ENCODE results near the gene PRKACG. TPM values are rescaled to one million over a fixed set of nuclear protein-coding genes. Genes with fewer than 3 reads are reported as not detected.

Gene PRKACG
- total RNA-seq, 4 donors from 2014 or later, result not detected

- H3K4me3 ChIP-seq, result peak overlapping the region in 1 of 4 donors; percentile 37
- no peaks in the 10 kb centered on the region for H3K9me3 ChIP-seq
- no peaks in the 10 kb centered on the region for H3K36me3 ChIP-seq
- H3K4me1 ChIP-seq, result peaks cover 0 to 5% (median 0%) of the 10 kb centered on the region in 4 donors
- no peak overlapping the region for H3K27ac ChIP-seq
- DNase-seq (ENCODE audit: low spot score in 2 of 2), result no peak
- H3K27me3 ChIP-seq, result no peaks in the 10 kb centered on the region
- WGBS, 2 donors, result 72 to 85% methylated on average over 5 of the region's 5 CpGs
- TF ChIP-seq POLR2A (IDR thresholded peaks at IDR 0.05) (no peak), EP300 (IDR thresholded peaks at IDR 0.05) (no peak), CTCF (IDR thresholded peaks at IDR 0.05) (no peak)
Observed at GRCh38 chr9:68974431-68974830, 39.5 kb downstream of the PRKACG start.

DNA sequence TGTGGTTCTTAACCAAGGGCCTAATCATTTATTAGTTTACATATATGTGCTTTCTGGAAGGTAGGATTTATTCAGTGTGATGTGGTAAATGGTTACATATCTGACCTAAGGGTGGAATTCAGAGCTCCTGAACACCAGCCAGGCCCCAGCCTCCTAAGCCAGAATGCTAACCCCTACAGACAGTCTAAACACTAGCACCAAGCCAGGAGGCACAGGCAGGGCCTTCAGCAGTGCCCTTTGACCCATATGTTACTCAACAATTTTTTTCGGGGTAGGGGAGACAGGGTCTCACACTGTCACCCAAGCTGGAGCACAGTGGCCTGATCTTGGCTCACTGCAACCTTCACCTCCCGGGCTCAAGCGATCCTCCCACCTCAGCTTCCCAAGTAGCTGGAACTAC, 40.3 kb downstream of the PRKACG start:
- Histone ChIP-seq H3K4me1 (peaks cover 0 to 5% (median 0%) of the 10 kb centered on the region in 4 donors), H3K4me3 (peak overlapping the region in 1 of 4 donors; percentile 2), H3K27me3 (no peaks in the 10 kb centered on the region), H3K36me3 (no peaks in the 10 kb centered on the region), H3K27ac (no peak overlapping the region), H3K9me3 (no peaks in the 10 kb centered on the region)
- TF ChIP-seq POLR2A (IDR thresholded peaks at IDR 0.05) (no peak), CTCF (IDR thresholded peaks at IDR 0.05) (no peak), EP300 (IDR thresholded peaks at IDR 0.05) (no peak)
- WGBS, 2 donors, result 90 to 93% methylated on average over 3 of the region's 3 CpGs
- DNase-seq (ENCODE audit: low spot score in 2 of 2), result no peak

DNA sequence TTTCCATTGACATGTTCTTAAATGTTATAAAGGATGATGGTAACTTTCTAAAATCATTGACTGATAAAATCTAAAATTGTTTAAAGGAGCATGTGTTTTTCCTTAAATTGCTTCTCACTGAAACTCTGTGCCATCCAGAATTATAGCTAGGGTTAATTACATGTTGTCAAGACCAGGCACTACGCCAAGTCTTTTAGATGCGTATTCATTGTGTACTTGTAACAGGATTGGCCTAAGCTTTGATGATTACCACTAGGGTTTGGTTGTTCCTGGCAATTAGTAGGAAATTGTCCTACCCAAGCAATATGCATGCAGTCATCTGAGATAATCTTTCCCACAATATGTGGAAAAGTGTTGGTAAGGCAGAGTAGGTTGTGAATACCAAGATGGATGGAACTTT, 43.8 kb downstream of the PRKACG start:
- no peak overlapping the region for H3K27ac ChIP-seq
- no peaks in the 10 kb centered on the region for H3K36me3 ChIP-seq
- WGBS, 2 donors, result 43 to 46% methylated on average over 2 of the region's 2 CpGs

DNA sequence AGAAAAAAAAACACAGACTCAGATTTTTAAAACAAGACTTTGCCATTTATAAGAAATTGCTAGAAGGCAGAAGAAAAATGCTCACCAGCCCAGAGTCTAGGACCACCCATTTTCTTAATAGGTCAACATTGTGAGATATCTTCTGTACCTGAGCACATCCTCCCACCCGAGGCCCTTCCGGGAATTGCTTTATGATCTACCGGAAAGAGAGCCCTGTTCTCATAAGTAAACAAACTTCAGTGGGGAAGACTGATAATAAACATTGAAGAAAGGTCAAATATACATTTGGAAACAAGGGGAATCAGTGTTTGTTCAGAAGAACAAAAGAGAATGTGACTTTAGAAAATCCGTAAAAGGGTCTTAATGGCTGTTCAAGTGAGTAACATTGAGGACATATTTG, 44.4 kb downstream of the PRKACG start:
- Histone ChIP-seq H3K4me3 (no peak overlapping the region), H3K36me3 (no peaks in the 10 kb centered on the region), H3K4me1 (no peaks in the 10 kb centered on the region), H3K9me3 (no peaks in the 10 kb centered on the region), H3K27ac (no peak overlapping the region), H3K27me3 (no peaks in the 10 kb centered on the region)
- no peak for DNase-seq (ENCODE audit: low spot score in 2 of 2)
- no peak for TF ChIP-seq CTCF (IDR thresholded peaks at IDR 0.05)
- no peak for TF ChIP-seq EP300 (IDR thresholded peaks at IDR 0.05)
- no peak for TF ChIP-seq POLR2A (IDR thresholded peaks at IDR 0.05)
- 26 to 27% methylated on average over 4 of the region's 4 CpGs for WGBS, 2 donors

More for the DNA sequence above, 43.8 kb downstream of the PRKACG start:
- Histone ChIP-seq H3K27me3 (no peaks in the 10 kb centered on the region), H3K9me3 (no peaks in the 10 kb centered on the region), H3K4me1 (no peaks in the 10 kb centered on the region), H3K4me3 (no peak overlapping the region)
- TF ChIP-seq POLR2A (IDR thresholded peaks at IDR 0.05) (no peak), CTCF (IDR thresholded peaks at IDR 0.05) (no peak), EP300 (IDR thresholded peaks at IDR 0.05) (no peak)
- no peak for DNase-seq (ENCODE audit: low spot score in 2 of 2)

DNA sequence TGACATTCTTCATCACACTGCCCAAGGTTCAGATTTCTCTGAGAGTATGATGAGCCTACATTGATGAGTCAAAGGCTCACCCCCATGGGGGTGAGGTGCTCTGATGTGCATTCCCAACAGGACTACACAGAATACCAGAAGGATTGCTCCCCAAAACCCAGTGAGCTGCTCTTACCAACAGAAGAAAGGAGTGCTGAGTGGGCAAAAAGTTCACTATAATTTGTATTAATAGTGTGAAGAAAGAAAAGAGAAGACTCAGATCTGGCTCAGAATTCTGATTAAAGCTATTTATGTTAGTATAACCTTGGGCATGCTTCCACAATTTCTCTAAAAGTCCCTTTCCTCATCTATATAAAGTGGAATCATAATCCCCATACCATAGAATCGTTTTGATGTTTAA, 46.1 kb downstream of the PRKACG start:
- TF ChIP-seq EP300 (IDR thresholded peaks at IDR 0.05), result no peak
- TF ChIP-seq CTCF (IDR thresholded peaks at IDR 0.05), result no peak
- no peak for TF ChIP-seq POLR2A (IDR thresholded peaks at IDR 0.05)
- Histone ChIP-seq H3K27me3 (no peaks in the 10 kb centered on the region), H3K9me3 (no peaks in the 10 kb centered on the region), H3K4me1 (peaks cover 0 to 9% (median 3%) of the 10 kb centered on the region in 4 donors), H3K4me3 (no peak overlapping the region), H3K27ac (no peak overlapping the region), H3K36me3 (no peaks in the 10 kb centered on the region)
- WGBS, 2 donors, result 86 to 92% methylated on average over 1 of the region's 1 CpG
- DNase-seq (ENCODE audit: low spot score in 2 of 2), result no peak

Data from tibial nerve (tissue), 4 donors.